ENCODE data around the gene GFER. TPM values are rescaled to one million over a fixed set of nuclear protein-coding genes. Genes with fewer than 3 reads are reported as not detected.

The GFER gene
- total and polyA plus RNA-seq, 10 of the 15 experiments (the other 5 are each of a cell fraction or from before 2014, with no cell fraction given), result 2.4 to 57.7 (median 31.3) TPM

DNA sequence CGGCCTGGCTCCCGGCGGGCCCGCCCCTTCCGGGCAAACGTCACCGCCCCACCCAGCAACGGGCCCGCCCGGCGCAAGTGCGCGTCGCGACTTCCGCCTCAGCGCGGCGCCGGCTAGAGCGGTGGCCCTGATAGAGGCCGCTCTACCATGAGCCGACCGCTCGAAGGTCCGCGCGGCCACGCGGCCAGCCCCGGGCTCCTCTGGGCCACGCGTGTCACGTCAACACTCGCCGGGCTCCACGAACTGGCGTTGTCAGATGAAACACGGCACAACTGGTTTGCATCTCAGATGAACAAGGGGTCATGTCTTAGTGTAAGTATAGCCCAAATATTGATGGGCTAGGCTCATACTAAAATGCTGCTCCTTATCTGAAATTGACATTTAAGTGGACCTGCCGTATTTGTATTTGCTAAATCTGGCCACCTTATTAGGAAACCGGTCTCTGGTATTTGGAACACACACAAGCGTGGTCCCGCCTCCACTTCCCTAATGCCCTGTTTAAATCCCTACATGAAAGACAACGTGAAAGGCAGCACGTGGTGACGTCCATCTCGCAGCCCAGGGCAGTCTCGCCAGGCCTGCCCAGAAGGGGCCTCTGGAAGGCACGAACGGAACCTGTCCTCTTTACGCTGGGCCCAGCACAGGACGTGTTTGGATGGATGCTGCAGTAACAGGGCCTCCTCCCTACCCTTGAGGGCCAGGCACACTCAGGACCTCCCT, 26.0 kb downstream of the GFER start, which contains the start of gene ZNF598 (continued):
- peak in 1 of 2 experiments; percentile 70; a peak in 1 of 3 replicates for TF ChIP-seq EGR1 (IDR thresholded peaks at IDR 0.05; ENCODE audit: borderline replicate concordance in 1 of 2, low read depth in 2 of 2, low read length in 2 of 2)
- no peak for TF ChIP-seq MTA2 (IDR thresholded peaks at IDR 0.05; ENCODE audit: low read depth)
- peak; percentile 68 for TF ChIP-seq NR2F1 (conservative IDR thresholded peaks at IDR 0.05)
- TF ChIP-seq RAD51 (IDR thresholded peaks at IDR 0.05), result no peak
- no peak for TF ChIP-seq EP300 (IDR thresholded peaks at IDR 0.05; ENCODE audit: borderline replicate concordance in 1 of 2, control insufficient read depth in 1 of 2, low read depth in 2 of 2, low read length in 2 of 2)
- TF ChIP-seq, protein P1, sequence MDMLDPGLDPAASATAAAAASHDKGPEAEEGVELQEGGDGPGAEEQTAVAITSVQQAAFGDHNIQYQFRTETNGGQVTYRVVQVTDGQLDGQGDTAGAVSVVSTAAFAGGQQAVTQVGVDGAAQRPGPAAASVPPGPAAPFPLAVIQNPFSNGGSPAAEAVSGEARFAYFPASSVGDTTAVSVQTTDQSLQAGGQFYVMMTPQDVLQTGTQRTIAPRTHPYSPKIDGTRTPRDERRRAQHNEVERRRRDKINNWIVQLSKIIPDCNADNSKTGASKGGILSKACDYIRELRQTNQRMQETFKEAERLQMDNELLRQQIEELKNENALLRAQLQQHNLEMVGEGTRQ (IDR thresholded peaks at IDR 0.05; ENCODE audit: borderline replicate concordance, low read depth, low read length), result no peak
- TF ChIP-seq RUNX3 (IDR thresholded peaks at IDR 0.05; ENCODE audit: low read length), result peak; percentile 46
- TF ChIP-seq CBX5 (IDR thresholded peaks at IDR 0.05; ENCODE audit: low read depth), result no peak
- TF ChIP-seq EZH2 (IDR thresholded peaks at IDR 0.05; ENCODE audit: borderline replicate concordance, control insufficient read depth, low read depth, low read length), result no peak
- TF ChIP-seq, protein P2, sequence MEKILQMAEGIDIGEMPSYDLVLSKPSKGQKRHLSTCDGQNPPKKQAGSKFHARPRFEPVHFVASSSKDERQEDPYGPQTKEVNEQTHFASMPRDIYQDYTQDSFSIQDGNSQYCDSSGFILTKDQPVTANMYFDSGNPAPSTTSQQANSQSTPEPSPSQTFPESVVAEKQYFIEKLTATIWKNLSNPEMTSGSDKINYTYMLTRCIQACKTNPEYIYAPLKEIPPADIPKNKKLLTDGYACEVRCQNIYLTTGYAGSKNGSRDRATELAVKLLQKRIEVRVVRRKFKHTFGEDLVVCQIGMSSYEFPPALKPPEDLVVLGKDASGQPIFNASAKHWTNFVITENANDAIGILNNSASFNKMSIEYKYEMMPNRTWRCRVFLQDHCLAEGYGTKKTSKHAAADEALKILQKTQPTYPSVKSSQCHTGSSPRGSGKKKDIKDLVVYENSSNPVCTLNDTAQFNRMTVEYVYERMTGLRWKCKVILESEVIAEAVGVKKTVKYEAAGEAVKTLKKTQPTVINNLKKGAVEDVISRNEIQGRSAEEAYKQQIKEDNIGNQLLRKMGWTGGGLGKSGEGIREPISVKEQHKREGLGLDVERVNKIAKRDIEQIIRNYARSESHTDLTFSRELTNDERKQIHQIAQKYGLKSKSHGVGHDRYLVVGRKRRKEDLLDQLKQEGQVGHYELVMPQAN (conservative IDR thresholded peaks at IDR 0.05), result peak; percentile 77; the same call in 1 of the 2 replicates
- TF ChIP-seq RCOR1 (conservative IDR thresholded peaks at IDR 0.05; ENCODE audit: low read depth, low read length), result no peak
- no peak for TF ChIP-seq ZBED1 (IDR thresholded peaks at IDR 0.05; ENCODE audit: borderline replicate concordance)
- 0 out of 2 replicates have a peak, but pooled peaks have one; percentile 65 for TF ChIP-seq MXI1 (IDR thresholded peaks at IDR 0.05; ENCODE audit: low read depth, low read length)
- TF ChIP-seq ZNF274 (IDR thresholded peaks at IDR 0.05; ENCODE audit: insufficient read depth, insufficient read length), result no peak
- no peak for TF ChIP-seq FOXK2 (IDR thresholded peaks at IDR 0.05)
- peak; percentile 67 for TF ChIP-seq YY1 (IDR thresholded peaks at IDR 0.05; ENCODE audit: low read depth, low read length)
- no peak for TF ChIP-seq STAT3 (IDR thresholded peaks at IDR 0.05; ENCODE audit: low read depth, low read length)
- TF ChIP-seq IKZF1 (conservative IDR thresholded peaks at IDR 0.05), result peak; percentile 86
- no peak for TF ChIP-seq BMI1 (IDR thresholded peaks at IDR 0.05; ENCODE audit: borderline replicate concordance)
- 0 out of 2 replicates have a peak, but pooled peaks have one; percentile 55 for TF ChIP-seq GATAD2B (conservative IDR thresholded peaks at IDR 0.05; ENCODE audit: low read depth)
- TF ChIP-seq ATF7 (IDR thresholded peaks at IDR 0.05; ENCODE audit: low read depth), result no peak
- TF ChIP-seq, protein P3, sequence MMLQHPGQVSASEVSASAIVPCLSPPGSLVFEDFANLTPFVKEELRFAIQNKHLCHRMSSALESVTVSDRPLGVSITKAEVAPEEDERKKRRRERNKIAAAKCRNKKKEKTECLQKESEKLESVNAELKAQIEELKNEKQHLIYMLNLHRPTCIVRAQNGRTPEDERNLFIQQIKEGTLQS (IDR thresholded peaks at IDR 0.05; ENCODE audit: borderline replicate concordance, extremely low read depth, low read depth, low read length), result no peak
- TF ChIP-seq, protein P4, sequence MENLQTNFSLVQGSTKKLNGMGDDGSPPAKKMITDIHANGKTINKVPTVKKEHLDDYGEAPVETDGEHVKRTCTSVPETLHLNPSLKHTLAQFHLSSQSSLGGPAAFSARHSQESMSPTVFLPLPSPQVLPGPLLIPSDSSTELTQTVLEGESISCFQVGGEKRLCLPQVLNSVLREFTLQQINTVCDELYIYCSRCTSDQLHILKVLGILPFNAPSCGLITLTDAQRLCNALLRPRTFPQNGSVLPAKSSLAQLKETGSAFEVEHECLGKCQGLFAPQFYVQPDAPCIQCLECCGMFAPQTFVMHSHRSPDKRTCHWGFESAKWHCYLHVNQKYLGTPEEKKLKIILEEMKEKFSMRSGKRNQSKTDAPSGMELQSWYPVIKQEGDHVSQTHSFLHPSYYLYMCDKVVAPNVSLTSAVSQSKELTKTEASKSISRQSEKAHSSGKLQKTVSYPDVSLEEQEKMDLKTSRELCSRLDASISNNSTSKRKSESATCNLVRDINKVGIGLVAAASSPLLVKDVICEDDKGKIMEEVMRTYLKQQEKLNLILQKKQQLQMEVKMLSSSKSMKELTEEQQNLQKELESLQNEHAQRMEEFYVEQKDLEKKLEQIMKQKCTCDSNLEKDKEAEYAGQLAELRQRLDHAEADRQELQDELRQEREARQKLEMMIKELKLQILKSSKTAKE (IDR thresholded peaks at IDR 0.05; ENCODE audit: low read depth, poor library complexity, severe bottlenecking), result no peak
- peak; percentile 87 for TF ChIP-seq GABPA (IDR thresholded peaks at IDR 0.05; ENCODE audit: low read depth)
- peak; percentile 75; the same call in 1 of the 2 replicates for TF ChIP-seq NBN (IDR thresholded peaks at IDR 0.05)
- TF ChIP-seq IKZF2 (IDR thresholded peaks at IDR 0.05), result peak in 1 of 2 experiments; percentile 36; a peak in 1 of 4 replicates
- peak; percentile 46 for TF ChIP-seq LARP7 (IDR thresholded peaks at IDR 0.05)
